GM11168 (cell line): ENCODE data around the gene RTEL1.
"Not testable (repeated sequence)": the region's sequence is repeated elsewhere in the genome, so short reads cannot be mapped to it uniquely, and the experiment has no call there.

ENCODE experiments used
- in situ Hi-C: fragments of 300-500 bp; cut with MboI; formaldehyde crosslinking; loops from one replicate; pipeline ENCODE4 v1.12.0; 2022; ENCODE audit warnings: low sequenced_read_pairs; ENCODE audit not compliant: unreplicated experiment

Gene RTEL1, protein sequence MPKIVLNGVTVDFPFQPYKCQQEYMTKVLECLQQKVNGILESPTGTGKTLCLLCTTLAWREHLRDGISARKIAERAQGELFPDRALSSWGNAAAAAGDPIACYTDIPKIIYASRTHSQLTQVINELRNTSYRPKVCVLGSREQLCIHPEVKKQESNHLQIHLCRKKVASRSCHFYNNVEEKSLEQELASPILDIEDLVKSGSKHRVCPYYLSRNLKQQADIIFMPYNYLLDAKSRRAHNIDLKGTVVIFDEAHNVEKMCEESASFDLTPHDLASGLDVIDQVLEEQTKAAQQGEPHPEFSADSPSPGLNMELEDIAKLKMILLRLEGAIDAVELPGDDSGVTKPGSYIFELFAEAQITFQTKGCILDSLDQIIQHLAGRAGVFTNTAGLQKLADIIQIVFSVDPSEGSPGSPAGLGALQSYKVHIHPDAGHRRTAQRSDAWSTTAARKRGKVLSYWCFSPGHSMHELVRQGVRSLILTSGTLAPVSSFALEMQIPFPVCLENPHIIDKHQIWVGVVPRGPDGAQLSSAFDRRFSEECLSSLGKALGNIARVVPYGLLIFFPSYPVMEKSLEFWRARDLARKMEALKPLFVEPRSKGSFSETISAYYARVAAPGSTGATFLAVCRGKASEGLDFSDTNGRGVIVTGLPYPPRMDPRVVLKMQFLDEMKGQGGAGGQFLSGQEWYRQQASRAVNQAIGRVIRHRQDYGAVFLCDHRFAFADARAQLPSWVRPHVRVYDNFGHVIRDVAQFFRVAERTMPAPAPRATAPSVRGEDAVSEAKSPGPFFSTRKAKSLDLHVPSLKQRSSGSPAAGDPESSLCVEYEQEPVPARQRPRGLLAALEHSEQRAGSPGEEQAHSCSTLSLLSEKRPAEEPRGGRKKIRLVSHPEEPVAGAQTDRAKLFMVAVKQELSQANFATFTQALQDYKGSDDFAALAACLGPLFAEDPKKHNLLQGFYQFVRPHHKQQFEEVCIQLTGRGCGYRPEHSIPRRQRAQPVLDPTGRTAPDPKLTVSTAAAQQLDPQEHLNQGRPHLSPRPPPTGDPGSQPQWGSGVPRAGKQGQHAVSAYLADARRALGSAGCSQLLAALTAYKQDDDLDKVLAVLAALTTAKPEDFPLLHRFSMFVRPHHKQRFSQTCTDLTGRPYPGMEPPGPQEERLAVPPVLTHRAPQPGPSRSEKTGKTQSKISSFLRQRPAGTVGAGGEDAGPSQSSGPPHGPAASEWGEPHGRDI (N-terminal part only)

DNA sequence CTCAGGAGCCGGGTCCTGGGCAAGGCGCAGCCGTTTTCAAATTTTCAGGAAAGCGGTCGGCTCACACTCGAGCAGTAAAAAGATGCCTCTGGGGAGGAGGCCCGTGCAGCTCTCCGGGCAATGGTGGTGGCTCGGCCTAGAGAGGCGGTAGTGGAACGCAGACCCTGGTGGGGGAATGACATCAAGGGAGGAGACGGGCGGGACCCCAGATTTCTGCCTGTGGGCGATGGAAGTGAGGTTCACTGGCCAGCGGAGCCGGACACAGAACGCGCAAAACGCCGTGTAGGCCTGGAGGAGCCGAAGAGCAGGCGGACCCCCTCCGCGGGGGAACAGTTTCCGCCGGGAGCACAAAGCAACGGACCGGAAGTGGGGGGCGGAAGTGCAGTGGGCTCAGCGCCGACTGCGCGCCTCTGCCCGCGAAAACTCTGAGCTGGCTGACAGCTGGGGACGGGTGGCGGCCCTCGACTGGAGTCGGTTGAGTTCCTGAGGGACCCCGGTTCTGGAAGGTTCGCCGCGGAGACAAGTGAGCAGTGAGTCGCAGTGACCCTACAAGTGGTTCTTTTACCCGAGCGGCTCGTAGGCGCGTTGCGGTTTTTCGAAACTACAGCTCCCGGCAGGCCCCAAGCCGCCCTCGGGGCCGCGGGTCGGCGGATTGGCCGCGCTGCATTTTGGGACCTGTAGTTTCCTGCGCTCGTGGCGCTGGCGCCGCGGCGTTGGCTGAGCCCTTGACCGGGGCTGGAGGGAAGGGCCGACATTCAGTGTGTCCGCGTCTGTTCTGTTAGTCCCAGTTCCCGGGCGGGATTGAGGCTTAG, at the start of gene RTEL1:
RTEL1 (plus strand) TSS at position 376 of the 812 bp plus-strand sequence. CDS start 1,091 bp downstream, outside the sequence.
- in situ Hi-C loops, result no loop called here

DNA sequence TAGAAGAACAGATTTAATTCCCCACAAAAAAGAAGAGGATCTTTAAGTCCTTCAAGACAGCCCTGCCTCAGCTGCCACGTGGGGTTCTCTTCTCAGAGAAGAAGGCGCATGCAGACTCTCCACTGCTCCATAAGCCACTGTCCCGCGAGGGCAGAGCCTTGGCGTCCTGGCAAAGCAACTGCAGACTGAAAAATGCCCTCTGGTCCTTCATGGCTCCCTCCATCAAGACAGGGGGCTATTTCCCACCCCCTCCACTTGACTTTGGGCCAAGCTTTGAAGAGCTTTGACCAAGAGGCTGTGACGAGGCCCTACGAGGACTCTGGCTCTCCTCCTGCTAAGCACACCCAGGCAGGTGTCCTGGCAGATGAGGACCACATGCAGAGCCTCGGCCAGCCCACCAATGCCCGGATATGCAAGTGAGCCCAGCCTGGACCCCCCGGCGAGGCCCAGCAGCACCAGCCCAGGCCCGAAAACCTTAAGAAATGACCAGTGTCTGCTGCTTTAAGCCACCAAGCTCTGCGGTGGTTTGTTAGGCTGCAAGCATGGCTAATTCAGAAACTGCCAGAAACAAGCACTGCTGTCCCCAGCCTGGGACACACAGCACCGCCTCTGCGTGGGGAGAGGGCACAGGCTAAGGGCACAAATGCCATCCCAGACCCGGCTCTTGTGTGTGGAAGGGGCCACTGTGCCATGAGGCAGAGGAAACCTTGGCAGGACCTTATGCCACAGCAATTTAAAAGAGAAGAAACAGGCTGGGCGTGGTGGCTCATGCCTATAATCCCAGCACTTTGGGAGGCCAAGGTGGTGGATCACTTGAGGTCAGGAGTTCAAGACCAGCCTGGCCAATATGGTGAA, 47.3 kb upstream of the RTEL1 start:
- in situ Hi-C loops, result no loop called here

DNA sequence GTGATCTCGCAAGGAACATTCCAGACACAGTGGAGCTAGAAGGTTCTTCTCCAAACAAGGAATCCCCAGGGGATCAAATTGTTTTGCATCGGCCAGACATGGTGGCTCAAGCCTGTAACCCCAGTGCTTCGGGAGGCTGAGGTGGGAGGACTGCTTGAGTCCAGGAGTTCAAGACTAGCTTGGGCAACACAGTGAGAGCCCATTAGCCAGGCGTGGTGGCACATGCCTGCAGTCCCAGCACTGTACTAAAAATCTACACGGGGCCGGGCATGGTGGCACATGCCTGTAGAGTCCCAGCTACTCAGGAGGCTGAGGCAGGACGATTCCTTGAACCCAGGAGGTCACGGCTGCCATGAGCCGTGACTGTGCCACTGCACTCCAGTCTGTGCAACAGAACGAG, 46.5 kb upstream of the RTEL1 start:
- in situ Hi-C loops, result no loop called here

DNA sequence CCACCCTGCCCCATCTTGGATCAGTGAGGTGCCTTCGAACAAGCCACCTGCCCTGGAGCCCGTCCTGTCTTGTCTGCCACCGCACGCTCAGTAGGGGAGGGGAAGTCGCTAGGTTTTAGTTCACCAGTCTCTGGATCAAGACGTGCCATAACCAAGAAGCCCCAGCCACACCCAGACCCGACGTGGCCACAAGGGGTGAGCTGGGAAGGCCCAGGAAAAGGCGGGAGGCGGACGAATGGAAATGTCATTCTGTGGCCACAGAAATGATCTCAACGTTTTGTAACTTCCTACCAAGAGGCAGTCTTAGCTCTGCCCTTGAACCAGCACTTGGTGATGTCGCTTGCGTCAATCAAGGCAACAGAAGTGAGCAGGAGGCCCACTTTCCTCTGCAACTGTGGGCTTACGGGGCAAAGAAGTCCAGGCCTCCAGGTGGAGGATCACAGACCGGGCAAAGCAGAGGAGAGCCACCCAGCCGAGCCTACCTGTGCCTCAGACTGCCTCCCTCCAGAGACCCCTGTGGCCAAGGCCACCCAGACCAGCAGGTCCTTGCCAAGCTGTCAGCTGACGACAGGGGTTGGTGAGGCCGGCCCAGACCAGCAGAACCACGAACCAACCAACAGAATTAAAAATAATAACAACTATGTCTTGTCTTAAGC, 45.7 kb upstream of the RTEL1 start:
- in situ Hi-C loops, result no loop called here

DNA sequence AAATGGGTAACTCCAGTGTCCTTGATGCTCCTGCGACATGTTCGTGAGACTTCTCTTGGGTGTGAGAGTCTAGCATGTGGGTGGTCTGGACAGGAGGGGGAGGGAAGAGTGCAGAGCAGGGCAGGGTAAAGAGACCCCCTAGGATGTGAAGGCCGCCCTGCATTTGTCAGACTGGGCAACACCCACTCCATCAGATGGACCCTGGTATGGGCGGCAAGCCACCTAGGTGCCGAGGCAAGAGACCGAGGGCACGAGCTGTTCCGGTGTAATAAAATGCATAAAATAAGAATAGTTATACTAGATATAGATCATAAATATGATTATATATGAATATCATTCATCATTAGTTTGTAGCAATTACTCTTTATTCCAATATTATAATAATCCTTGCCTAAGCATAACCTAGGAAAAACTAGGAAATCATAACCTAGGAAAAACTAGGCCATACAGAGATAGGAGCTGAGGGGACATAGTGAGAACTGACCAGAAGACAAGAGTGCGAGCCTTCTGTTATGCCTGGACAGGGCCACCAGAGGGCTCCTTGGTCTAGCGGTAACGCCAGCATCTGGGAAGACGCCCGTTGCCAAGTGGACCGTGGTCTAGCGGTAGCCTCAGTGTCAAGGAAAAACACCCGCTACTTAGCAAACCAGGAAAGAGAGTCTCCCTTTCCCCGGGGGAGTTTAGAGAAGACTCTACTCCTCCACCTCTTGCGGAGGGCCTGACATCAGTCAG, 44.1 kb upstream of the RTEL1 start:
- in situ Hi-C loops, result not testable (repeated sequence)

DNA sequence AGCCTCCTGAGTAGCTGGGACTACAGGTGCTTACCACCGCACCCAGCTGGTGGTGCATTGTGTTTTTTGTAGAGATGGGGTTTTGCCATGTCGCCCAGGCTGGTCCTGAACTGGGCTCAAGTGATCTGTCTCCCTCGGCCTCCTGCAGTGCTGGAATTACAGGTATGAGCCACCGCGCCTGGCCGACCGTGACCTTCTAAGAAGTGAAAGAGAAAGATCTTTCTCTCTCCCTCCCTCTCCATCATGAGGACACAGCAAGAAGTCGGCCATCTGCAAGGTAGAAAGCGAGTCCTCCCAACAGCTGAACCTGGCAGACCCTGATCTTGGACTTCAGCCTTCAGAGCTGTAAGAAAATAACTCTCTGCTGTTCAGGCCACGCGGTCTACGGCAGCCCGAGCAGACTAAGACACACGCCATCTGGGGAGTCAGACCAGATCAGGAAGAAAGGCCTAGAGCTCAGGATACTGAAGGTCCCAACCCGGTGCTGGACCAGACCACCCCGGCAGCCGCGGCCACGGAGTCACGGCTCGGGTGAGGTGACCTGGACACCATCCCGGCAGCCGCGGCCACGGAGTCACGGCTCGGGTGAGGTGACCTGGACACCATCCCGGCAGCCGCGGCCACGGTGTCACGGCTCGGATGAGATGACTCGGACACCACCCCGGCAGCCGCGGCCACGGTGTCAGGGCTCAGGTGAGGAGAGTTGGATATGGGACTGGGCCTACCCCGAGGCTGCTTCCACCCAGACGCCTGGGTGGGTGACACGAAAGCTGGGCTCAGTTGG, 40.8 kb upstream of the RTEL1 start:
- in situ Hi-C loops, result no loop called here

DNA sequence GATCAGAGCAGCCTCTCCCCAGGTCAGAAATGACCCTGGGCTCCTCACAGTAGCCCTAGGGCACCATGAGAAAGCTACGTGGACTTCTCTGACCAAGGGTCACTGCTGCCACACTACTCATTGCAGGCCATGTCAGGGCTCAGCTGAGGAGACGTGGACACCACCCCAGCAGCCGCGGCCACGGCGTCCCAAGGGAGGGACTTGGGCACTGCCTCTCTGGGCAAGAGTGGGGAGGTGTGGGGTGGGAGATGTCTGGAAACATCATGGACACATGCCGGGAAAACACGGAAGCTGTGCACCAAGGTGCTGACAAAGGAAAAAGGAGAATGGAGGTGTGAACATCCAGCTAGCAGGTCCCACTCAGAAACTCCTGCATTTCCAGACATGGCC, 40.2 kb upstream of the RTEL1 start:
- in situ Hi-C loops, result no loop called here

DNA sequence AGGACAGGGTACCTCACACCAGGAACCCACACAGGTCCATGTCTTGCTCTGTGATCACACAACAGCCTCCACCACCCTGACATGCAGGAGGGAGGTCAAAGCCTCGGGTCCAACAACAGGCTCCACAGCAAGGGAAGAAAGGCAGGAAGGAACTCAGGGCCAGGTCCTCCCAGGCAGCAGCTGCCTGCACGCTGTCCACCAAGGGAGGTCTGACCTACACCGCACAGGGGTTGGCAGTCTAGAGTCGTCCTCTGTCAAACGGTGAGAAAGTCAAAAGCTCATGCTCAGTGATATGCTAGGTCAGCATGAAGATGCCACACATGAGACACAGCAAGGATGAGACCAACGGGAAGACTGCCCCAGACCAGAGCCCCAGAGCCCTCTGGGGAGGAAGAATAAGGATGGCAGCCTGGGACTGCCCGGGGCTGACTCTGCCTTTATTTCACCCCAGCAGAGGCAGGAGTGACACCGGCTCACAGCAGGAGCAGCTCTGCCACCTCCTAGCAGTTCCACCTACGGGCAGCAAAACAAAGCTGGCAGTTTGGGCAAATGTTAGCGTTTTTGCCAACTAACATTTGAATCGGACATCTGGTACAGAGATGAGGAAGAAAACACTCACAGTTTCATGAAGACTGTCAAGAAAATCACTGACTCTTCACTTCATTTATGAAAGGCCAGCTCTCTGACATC, 39.7 kb upstream of the RTEL1 start:
- in situ Hi-C loops, result no loop called here

DNA sequence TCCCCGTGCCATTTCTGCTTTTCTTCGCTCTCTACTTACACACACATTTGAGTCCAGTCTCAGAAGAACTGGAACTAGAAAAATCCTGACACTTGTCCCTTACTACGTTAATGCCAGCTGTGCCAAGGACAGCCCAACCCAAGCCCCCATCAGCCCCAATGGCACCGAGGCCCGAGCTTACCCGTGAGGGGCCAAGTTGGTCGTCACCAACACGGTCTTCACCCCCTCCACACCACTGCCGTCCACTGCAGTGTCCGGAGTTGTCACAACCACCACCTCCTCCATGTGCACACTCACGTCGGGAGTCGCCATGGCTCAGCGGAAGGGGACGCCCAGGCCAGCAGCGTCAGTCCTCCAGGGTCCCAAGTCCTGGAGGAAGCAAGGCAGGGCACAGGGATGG, 39.0 kb upstream of the RTEL1 start:
- in situ Hi-C loops, result no loop called here

DNA sequence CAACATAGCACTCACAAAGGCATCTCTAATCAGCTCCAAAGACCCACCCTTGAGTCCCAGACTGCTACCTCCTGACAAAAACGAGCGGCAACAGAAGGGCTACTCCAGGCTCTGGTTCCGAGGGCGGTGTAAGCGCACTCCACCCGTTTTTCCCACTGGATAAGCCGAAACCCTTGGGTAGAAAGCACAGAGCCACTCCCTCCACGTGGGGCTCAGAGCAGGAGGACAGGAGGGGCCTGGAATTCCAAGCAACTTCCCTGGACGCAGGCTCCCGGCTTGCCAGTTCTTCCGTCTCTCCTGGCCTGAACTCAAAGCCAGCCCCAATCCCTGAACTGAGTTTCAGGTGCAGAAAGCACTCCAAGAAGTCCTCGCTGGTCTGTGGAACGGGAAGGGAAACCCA, 38.6 kb upstream of the RTEL1 start:
- in situ Hi-C loops, result no loop called here

DNA sequence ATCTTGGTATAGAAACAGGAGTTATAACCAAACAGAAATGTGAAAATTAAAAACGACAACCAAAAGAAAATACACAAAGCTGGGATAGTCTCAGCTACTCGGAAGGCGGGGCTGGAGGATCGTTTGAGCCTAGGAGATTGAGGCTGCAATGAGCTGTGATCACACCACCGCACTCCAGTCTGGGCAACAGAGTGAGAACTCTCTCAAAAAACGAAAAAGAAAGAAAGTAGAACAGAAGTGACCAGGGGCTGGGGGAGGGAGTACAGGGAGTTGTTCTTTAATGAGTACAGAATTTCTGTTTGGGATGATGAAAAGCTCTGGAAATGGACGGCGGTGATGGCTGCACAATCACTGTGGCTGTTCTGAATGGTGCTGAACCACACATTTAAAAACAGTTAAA, 37.1 kb upstream of the RTEL1 start:
- in situ Hi-C loops, result no loop called here

DNA sequence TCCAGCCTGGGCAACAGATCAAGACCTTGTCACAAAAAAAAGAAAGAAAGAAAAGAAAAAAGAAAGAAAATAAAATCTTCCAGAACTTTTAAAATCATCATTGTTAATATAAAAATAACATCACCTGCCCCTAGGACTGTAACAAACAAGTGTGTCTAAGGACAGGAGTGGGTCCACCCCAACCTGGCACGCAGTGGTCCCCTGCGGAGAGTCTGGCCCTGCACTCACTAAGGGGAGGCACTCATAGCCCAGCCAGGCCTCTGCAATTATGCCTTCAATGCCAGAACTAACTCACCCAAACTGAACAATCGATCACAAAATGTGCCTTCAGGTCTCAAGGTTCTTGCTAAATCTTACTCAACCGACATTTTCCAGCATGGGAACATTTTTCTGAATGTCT, 36.0 kb upstream of the RTEL1 start:
- in situ Hi-C loops, result no loop called here

DNA sequence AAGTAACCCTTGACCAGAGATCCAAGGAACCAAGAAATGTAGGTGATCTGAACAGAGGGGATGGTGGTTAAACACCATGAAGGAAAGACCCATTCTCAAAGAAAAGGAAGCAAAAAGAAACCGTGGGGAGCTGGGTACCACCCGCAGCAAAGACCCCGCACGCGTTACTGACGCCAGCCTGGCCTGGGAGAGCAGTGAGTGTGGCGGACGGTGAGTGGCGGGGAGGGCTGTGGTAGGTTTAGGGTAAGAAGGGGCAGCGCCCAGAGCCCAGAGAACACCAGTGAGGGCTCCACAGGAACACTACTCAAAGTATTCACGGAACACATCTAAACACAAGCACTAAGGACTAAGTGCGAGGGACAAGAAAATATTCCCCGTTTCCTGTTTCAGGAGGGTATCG, 35.4 kb upstream of the RTEL1 start:
- in situ Hi-C loops, result no loop called here

DNA sequence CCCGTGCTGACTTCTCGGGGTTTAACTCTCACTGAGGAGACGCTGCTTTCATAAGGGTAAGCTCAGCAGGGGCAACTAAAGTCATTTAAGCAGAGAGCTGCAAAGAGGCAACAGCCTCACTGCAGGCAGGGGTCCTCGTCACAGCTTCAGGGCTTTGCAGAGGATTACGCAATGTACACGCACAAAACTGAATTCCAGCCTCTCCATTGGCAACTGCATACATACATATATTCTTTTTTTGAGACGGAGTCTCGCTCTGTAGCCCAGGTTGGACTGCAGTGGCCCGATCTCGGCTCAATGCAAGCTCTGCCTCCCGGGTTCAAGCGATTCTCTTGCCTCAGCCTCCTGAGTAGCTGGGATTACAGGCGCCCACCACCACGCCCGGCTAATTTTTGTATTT, 33.6 kb upstream of the RTEL1 start:
- in situ Hi-C loops, result no loop called here

DNA sequence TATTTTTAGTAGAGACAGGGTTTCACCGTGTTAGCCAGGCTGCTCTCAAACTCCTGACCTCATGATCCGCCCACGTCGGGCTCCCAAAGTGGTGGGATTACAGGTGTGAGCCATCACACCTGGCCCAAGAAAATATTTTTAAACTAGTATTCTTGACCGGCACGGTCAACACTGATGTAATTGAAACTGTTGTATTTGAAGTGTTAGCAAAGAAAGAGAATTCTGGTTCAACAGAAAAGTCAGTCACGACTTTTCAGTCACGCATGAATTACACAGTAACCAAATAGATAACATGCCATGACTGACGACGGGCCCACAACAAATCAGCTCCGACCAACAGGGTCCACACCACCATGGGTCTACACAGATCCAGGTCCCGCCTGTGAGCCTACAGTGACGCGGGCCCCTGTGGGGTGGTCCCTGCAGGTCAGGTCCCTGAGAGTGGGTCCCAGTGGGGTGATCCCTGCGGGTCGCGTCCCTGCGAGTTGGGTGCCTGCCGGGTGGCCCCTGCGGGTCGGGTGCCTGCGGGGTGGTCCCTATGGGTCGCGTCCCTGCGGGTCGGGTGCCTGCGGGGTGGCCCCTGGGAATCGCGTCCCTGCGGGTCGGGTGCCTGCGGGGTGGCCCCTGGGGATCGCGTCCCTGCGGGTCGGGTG, 32.2 kb upstream of the RTEL1 start:
- in situ Hi-C loops, result no loop called here
